Endothelial cell (in vitro differentiated cells): ENCODE results near the gene PRRC2B. TPM values are rescaled to one million over a fixed set of nuclear protein-coding genes. Genes with fewer than 3 reads are reported as not detected.

Experiments
- DNase-seq: peaks from one replicate; pipeline ENCODE4 v3.0.0; 2021; ENCODE audit warnings: low spot score
- H3K27ac Mint-ChIP-seq: one replicate; pipeline ENCODE4 v1.8.0; 2021; ENCODE audit warnings: mixed read lengths, inconsistent platforms; ENCODE audit not compliant: unreplicated experiment
- H3K27me3 Mint-ChIP-seq: one replicate; pipeline ENCODE4 v1.8.0; 2021; ENCODE audit warnings: mild to moderate bottlenecking, moderate library complexity, mixed read lengths, inconsistent platforms; ENCODE audit not compliant: unreplicated experiment
- H3K36me3 Mint-ChIP-seq: one replicate; pipeline ENCODE4 v1.8.0; 2021; ENCODE audit warnings: mild to moderate bottlenecking, low read depth, mixed read lengths, inconsistent platforms; ENCODE audit not compliant: unreplicated experiment
- H3K4me1 Mint-ChIP-seq: one replicate; pipeline ENCODE4 v1.8.0; 2021; ENCODE audit warnings: mild to moderate bottlenecking, mixed read lengths, inconsistent platforms; ENCODE audit not compliant: unreplicated experiment
- H3K4me3 Mint-ChIP-seq: one replicate; pipeline ENCODE4 v1.8.0; 2021; ENCODE audit warnings: mild to moderate bottlenecking, mixed read lengths, inconsistent platforms; ENCODE audit not compliant: unreplicated experiment
- H3K9me3 Mint-ChIP-seq: one replicate; pipeline ENCODE4 v1.8.0; 2021; ENCODE audit warnings: mixed read lengths, inconsistent platforms; ENCODE audit not compliant: unreplicated experiment
- CTCF ChIP-seq: fragments of 200-600 bp; sonication (generic); IDR thresholded peaks from one replicate; pipeline ENCODE4 v1.5.0; 2021; ENCODE audit warnings: antibody characterized with exemption; ENCODE audit not compliant: unreplicated experiment
- total RNA-seq: library from RNA; stranded (reverse); fragmentation: NEBNext Ultra II Directional; extraction: Animal tissue kit (Norgen Biotek cat#: 25700); gene quantifications from one replicate; pipeline ENCODE4 v1.2.1, GENCODE V29; 2021; ENCODE audit not compliant: unreplicated experiment

PRRC2B gene
- total RNA-seq, 1 donor from 2014 or later: 350 TPM

GRCh38 chr9:131523451-131524435 lies 129.9 kb downstream of the PRRC2B start:
- H3K27ac Mint-ChIP-seq: peak overlapping the region; percentile 30
- DNase-seq: no peak
- no peak overlapping the region for H3K4me3 Mint-ChIP-seq
- peaks cover 53% of the 10 kb centered on the region for H3K36me3 Mint-ChIP-seq
- no peaks in the 10 kb centered on the region for H3K9me3 Mint-ChIP-seq
- no peaks in the 10 kb centered on the region for H3K4me1 Mint-ChIP-seq
- H3K27me3 Mint-ChIP-seq: peaks cover 11% of the 10 kb centered on the region
- no peak for TF ChIP-seq CTCF

- peaks cover 6% of the 10 kb centered on the region for H3K27me3 Mint-ChIP-seq
- H3K36me3 Mint-ChIP-seq: peaks cover 42% of the 10 kb centered on the region
- no peak for DNase-seq
- TF ChIP-seq CTCF: no peak
- H3K27ac Mint-ChIP-seq: no peak overlapping the region
- H3K9me3 Mint-ChIP-seq: no peaks in the 10 kb centered on the region
- H3K4me3 Mint-ChIP-seq: no peak overlapping the region
- no peaks in the 10 kb centered on the region for H3K4me1 Mint-ChIP-seq
Observed at GRCh38 chr9:131524665-131525315, 130.9 kb downstream of the PRRC2B start.

- no peak overlapping the region for H3K4me3 Mint-ChIP-seq
- no peak overlapping the region for H3K27ac Mint-ChIP-seq
- peaks cover 37% of the 10 kb centered on the region for H3K36me3 Mint-ChIP-seq
- H3K9me3 Mint-ChIP-seq: no peaks in the 10 kb centered on the region
- H3K4me1 Mint-ChIP-seq: no peaks in the 10 kb centered on the region
- no peak for TF ChIP-seq CTCF
- peaks cover 6% of the 10 kb centered on the region for H3K27me3 Mint-ChIP-seq
- no peak for DNase-seq
Observed at GRCh38 chr9:131525643-131526565, 132.0 kb downstream of the PRRC2B start.

GRCh38 chr9:131528186-131528585 lies 134.3 kb downstream of the PRRC2B start:
- no peak for TF ChIP-seq CTCF
- H3K27me3 Mint-ChIP-seq: peaks cover 5% of the 10 kb centered on the region
- no peaks in the 10 kb centered on the region for H3K9me3 Mint-ChIP-seq
- H3K4me1 Mint-ChIP-seq: no peaks in the 10 kb centered on the region
- H3K4me3 Mint-ChIP-seq: peak overlapping the region; percentile 32
- no peak overlapping the region for H3K27ac Mint-ChIP-seq
- H3K36me3 Mint-ChIP-seq: peaks cover 26% of the 10 kb centered on the region
- DNase-seq: no peak
